ENCODE measurements around the gene ATOH8. TPM values are rescaled to one million over a fixed set of nuclear protein-coding genes. Genes with fewer than 3 reads are reported as not detected.

Gene ATOH8
- total RNA-seq, 4 donors from 2014 or later: 82.8 to 260 (median 167) TPM

- TF ChIP-seq, protein P1, sequence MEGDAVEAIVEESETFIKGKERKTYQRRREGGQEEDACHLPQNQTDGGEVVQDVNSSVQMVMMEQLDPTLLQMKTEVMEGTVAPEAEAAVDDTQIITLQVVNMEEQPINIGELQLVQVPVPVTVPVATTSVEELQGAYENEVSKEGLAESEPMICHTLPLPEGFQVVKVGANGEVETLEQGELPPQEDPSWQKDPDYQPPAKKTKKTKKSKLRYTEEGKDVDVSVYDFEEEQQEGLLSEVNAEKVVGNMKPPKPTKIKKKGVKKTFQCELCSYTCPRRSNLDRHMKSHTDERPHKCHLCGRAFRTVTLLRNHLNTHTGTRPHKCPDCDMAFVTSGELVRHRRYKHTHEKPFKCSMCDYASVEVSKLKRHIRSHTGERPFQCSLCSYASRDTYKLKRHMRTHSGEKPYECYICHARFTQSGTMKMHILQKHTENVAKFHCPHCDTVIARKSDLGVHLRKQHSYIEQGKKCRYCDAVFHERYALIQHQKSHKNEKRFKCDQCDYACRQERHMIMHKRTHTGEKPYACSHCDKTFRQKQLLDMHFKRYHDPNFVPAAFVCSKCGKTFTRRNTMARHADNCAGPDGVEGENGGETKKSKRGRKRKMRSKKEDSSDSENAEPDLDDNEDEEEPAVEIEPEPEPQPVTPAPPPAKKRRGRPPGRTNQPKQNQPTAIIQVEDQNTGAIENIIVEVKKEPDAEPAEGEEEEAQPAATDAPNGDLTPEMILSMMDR (IDR thresholded peaks at IDR 0.05): no peak
- no peak for TF ChIP-seq POLR2A (IDR thresholded peaks at IDR 0.05)
- peaks cover 13 to 16% of the 10 kb centered on the region in 2 donors for H3K4me1 ChIP-seq
- H3K27ac ChIP-seq: no peak overlapping the region
- no peak for DNase-seq
- WGBS, 2 donors: 91 to 92% methylated on average over 4 of the region's 4 CpGs
- no peaks in the 10 kb centered on the region for H3K9me3 ChIP-seq
- H3K36me3 ChIP-seq: no peaks in the 10 kb centered on the region
- intact Hi-C loops (cut with DNase I): no loop called here
- H3K4me3 ChIP-seq (replicated peaks in 1 of 3): no peak overlapping the region
- H3K27me3 ChIP-seq: no peaks in the 10 kb centered on the region
Observed at GRCh38 chr2:85806358-85807118, 52.7 kb downstream of the ATOH8 start.

- TF ChIP-seq, protein P1 (IDR thresholded peaks at IDR 0.05): no peak
- no peak for TF ChIP-seq POLR2A (IDR thresholded peaks at IDR 0.05)
- H3K27ac ChIP-seq: no peak overlapping the region
- intact Hi-C loops (cut with DNase I): no loop called here
- WGBS, 2 donors: 83 to 100% methylated on average over 1 to 3 of the region's 3 CpGs
- DNase-seq: no peak
- peaks cover 23 to 25% of the 10 kb centered on the region in 2 donors for H3K4me1 ChIP-seq
- no peak overlapping the region for H3K4me3 ChIP-seq (replicated peaks in 1 of 3)
- no peaks in the 10 kb centered on the region for H3K36me3 ChIP-seq
- no peaks in the 10 kb centered on the region for H3K27me3 ChIP-seq
- H3K9me3 ChIP-seq: no peaks in the 10 kb centered on the region
Observed at GRCh38 chr2:85807756-85808155, 54.0 kb downstream of the ATOH8 start.

DNA sequence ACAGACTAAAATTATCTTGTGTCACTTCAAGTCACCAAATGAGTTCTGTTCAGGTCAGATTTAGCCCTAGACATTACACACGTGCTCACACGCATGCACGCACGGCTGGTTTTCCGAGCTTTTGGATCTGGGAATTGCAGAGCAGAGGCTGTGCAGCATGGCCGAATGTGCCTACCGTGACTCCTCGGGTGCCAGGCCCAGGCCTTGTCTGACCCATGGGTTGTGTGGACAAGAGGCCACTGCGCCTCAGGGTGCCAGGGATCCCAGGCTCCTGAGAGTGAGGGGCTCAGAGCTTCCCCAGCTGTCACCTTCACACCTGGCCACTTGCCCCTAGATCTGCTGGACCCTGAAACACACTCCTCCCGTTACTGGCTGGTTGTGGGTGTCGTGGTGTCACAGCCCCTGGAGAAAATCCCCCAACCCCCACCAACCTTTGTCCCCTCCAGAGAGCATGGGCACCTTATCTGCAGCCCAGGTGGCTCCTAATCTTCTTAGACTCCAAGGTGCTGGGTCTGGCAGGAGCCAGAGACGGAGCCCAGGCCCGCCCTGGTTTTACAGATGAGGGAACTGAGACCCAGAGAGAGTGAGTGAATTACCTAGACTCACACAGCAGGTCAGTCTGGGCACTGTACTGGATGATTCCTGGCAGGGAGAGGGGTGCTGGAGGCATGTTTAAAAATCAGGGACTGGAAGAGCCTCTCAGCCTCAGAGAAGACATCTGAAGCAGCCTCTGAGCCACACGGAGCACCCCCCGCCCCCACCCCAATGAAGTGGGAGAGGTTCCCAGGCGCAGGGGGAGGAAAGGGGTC, 56.8 kb downstream of the ATOH8 start:
- intact Hi-C loops (cut with DNase I): loop anchor here (5.0 to 10.0 kb wide), 2 partner anchors 83 to 176 kb away; no protein-coding TSS in a partner anchor
- Histone ChIP-seq H3K27ac (peak overlapping the region; percentile 78 to 95 (median 89)), H3K4me1 (peaks cover 45 to 54% of the 10 kb centered on the region in 2 donors), H3K36me3 (no peaks in the 10 kb centered on the region), H3K27me3 (no peaks in the 10 kb centered on the region), H3K9me3 (no peaks in the 10 kb centered on the region), H3K4me3 (replicated peaks in 1 of 3) (no peak overlapping the region)
- TF ChIP-seq, protein P1 (IDR thresholded peaks at IDR 0.05): peak in 1 of 6 experiments; percentile 2
- TF ChIP-seq POLR2A (IDR thresholded peaks at IDR 0.05): peak in 1 of 2 donors; percentile 50
- DNase-seq: peak; percentile 78 to 82
- WGBS, 2 donors: 66 to 69% methylated on average over 11 to 12 of the region's 16 CpGs

DNA sequence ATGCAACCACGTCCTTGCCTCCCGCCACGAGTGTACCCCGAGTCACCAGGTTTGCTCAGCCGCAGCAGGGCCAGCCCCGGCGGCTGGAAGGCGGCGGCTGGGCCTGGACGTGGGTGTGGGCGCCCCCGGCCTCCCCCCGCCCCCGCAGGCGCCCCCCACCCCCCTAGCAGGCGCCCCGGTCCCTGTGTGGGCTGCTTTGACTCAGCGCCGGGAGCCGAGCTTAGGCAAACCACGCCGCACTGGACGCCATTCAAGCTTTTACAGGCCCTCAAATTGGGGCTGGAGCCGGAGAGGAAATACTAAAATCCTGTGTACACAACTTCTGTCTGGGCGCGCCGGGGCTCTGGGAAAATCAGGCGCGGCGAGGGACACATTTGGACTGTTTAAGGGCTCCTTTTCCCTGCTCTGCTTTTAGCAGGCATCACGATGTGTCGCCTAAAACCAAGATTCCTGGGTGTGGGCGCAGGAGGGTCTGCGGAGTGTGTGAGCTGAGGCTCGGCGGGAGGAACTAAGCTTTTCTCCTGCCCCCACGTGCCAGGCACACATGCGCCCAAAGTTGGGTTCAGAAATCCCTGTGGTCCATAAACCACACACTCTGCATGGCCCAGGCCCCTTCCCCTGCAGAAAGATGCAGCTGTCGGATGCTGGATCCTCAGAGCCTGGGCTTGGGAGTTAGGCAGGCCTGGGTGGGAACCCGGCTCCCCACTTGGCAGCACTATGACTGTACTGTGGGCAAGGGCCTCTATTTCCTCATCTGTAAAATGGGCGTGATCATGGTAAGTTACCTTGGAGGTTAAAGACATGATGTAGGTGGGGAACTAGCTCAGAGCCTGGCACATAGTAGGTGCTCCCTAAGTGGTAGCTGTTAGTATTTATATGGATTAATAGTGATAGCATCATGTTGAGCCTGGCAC, 57.6 kb downstream of the ATOH8 start:
- Histone ChIP-seq H3K4me3 (replicated peaks in 1 of 3) (no peak overlapping the region), H3K27me3 (no peaks in the 10 kb centered on the region), H3K36me3 (no peaks in the 10 kb centered on the region), H3K4me1 (peaks cover 45 to 57% of the 10 kb centered on the region in 2 donors), H3K9me3 (no peaks in the 10 kb centered on the region), H3K27ac (peak overlapping the region; percentile 78 to 95 (median 89))
- TF ChIP-seq POLR2A (IDR thresholded peaks at IDR 0.05): peak in 1 of 2 donors; percentile 32
- TF ChIP-seq, protein P1 (IDR thresholded peaks at IDR 0.05): no peak
- 35 to 44% methylated on average over 14 to 24 of the region's 41 CpGs for WGBS, 2 donors
- intact Hi-C loops (cut with DNase I): loop anchor here (5.0 to 10.0 kb wide), 2 partner anchors 84 to 177 kb away; no protein-coding TSS in a partner anchor
- DNase-seq: peak; percentile 76 to 85

All from thyroid gland (tissue), 4 donors.